GM19324 (cell line): ENCODE measurements around the gene WHRN.

Experiments used
- ATAC-seq: cut with Tn5 transposase; IDR thresholded peaks from one replicate; pipeline ENCODE4 v1.9.1; 2021; ENCODE audit warnings: mild to moderate bottlenecking, moderate library complexity; ENCODE audit not compliant: unreplicated experiment, low FRiP score

Gene WHRN

GRCh38 chr9:114370968-114371320 lies 134.3 kb downstream of the WHRN start:
- ATAC-seq = no peak

GRCh38 chr9:114370251-114370967 lies 134.9 kb downstream of the WHRN start:
- no peak for ATAC-seq

GRCh38 chr9:114369216-114370130 lies 135.8 kb downstream of the WHRN start:
- ATAC-seq = no peak

GRCh38 chr9:114367772-114368569 lies 137.3 kb downstream of the WHRN start:
- ATAC-seq = no peak

- ATAC-seq = no peak
These were observed 137.9 kb downstream of the WHRN start for GRCh38 chr9:114367366-114367765.

GRCh38 chr9:114366334-114367128 lies 138.7 kb downstream of the WHRN start:
- ATAC-seq = no peak

GRCh38 chr9:114365194-114365593 lies 140.1 kb downstream of the WHRN start:
- ATAC-seq = no peak

GRCh38 chr9:114364134-114365041 lies 140.9 kb downstream of the WHRN start:
- ATAC-seq = no peak

- ATAC-seq = no peak
These were observed 141.8 kb downstream of the WHRN start for GRCh38 chr9:114363424-114363823.

- no peak for ATAC-seq
These were observed 142.9 kb downstream of the WHRN start for GRCh38 chr9:114362394-114362793.

GRCh38 chr9:114361542-114361941 lies 143.7 kb downstream of the WHRN start:
- no peak for ATAC-seq

- ATAC-seq = no peak
These were observed 145.5 kb downstream of the WHRN start for GRCh38 chr9:114359801-114360200.

GRCh38 chr9:114357911-114358328 lies 147.4 kb downstream of the WHRN start:
- no peak for ATAC-seq

- ATAC-seq = no peak
These were observed 147.9 kb downstream of the WHRN start for GRCh38 chr9:114357360-114357759.

- no peak for ATAC-seq
These were observed 148.5 kb downstream of the WHRN start for GRCh38 chr9:114356792-114357191.

GRCh38 chr9:114355821-114356220 lies 149.5 kb downstream of the WHRN start:
- ATAC-seq = no peak
